Erythroblast (primary cell): ENCODE data around the gene HOXD13.

Source experiments
- GATA1 ChIP-seq: IDR thresholded peaks from 2 replicates; pipeline ENCODE4 v1.6.1; 2011; ENCODE audit warnings: low read depth, mild to moderate bottlenecking, control low read depth, low read length, moderate library complexity
- POLR2A ChIP-seq: IDR thresholded peaks from 2 replicates; pipeline ENCODE4 v1.6.1; 2011; ENCODE audit warnings: mild to moderate bottlenecking, low read length

GRCh38 chr2:176091329-176092258, 927 bp upstream of the HOXD13 start:
- TF ChIP-seq POLR2A, result no peak
- no peak for TF ChIP-seq GATA1
